PFSK-1 (cell line): ENCODE results near the gene PLEKHM2.

Experiments
- FOXP2 ChIP-seq: optimal IDR thresholded peaks from 2 replicates; pipeline ENCODE3; 2011; ENCODE audit warnings: borderline replicate concordance, control low read depth, inconsistent platforms; ENCODE audit not compliant: insufficient read depth; ENCODE audit errors: extremely low read length, extremely low read depth
- POLR2AphosphoS5 ChIP-seq: IDR thresholded peaks from 2 replicates; pipeline ENCODE4 v1.6.1; 2012; ENCODE audit warnings: low read depth, mild to moderate bottlenecking, control low read depth, low read length, moderate library complexity
- REST ChIP-seq, 2 experiments: IDR thresholded peaks; 2 replicates each; pipeline versions ENCODE4 v1.6.1 to v1.8.0; 2011 to 2012; ENCODE audit warnings: low read depth in 2 of 2, low read length in 2 of 2, control low read depth in 1 of 2, inconsistent platforms in 1 of 2, mild to moderate bottlenecking in 1 of 2, moderate library complexity in 1 of 2; ENCODE audit not compliant: insufficient read depth in 1 of 2
- SIN3A ChIP-seq: IDR thresholded peaks from 2 replicates; pipeline ENCODE4 v1.6.1; 2012; ENCODE audit warnings: mild to moderate bottlenecking, low read length, moderate library complexity, borderline replicate concordance; ENCODE audit not compliant: insufficient read depth
- TAF1 ChIP-seq: IDR thresholded peaks from 2 replicates; pipeline ENCODE4 v1.6.1; 2012; ENCODE audit warnings: low read length, control low read depth, borderline replicate concordance; ENCODE audit not compliant: insufficient read depth

The PLEKHM2 gene

DNA sequence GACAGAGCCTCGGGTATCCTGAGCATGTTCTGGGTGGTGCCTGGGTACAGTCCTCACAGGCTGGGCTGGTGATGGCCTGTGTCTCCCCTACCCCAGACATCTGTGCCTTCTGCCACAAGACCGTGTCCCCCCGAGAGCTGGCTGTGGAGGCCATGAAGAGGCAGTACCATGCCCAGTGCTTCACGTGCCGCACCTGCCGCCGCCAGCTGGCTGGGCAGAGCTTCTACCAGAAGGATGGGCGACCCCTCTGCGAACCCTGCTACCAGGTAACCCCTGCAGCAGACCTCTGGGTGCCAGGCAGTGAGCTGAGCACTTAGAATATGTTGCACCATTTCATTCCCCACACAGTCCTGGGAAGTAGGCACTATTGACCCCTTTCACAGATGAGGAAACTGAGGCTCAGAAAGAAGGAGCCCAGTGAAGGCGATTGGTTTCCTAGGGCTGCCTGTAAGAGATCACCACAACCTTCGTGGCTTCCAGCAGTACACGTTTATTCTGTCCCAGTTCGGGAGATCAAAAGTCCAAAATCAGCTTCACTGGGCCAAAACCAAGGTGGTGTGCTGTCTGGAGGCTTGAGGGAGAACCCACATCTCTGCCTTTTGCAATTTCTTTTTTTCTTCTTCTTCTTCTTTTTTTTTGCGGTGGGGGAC, 86.3 kb downstream of the PLEKHM2 start:
- no peak for TF ChIP-seq POLR2AphosphoS5
- TF ChIP-seq FOXP2, result no peak
- TF ChIP-seq SIN3A, result no peak
- no peak for TF ChIP-seq TAF1
- no peak for TF ChIP-seq REST (IDR thresholded peaks at IDR 0.05; ENCODE audit: insufficient read depth in 1 of 2, low read depth in 2 of 2, low read length in 2 of 2)

DNA sequence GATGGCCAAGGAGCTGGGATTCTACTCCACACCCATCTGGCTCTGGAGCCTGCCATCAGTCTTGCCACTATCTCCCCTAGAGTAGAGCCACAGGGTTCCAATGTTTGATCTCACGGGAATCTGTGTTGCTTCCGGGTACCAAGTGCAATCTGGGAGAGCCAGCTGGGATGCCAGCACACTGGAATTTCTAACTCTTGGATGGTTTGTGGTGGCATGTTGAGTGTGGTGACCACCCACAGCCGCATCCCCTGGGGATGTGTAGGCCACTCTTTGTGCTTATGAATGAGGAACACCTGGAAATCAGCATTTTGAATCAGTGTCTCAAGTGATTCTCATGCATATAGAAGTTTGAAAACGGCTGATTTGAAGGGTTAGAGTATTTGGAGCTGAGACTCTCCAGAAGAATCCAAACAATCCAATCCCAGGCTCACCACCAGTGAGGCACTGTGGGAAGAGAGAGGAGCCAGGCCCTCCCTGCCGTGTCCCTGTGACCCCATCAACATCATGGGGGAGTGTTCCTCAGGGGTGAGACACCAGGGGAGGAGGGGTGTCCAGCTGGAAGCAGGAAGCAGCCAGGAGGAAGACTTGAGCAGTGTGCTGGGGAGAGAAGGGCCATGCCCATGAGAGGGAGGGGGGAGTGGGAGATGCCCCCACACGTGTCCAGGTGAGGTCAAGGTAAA, 87.9 kb downstream of the PLEKHM2 start:
- no peak for TF ChIP-seq SIN3A
- no peak for TF ChIP-seq REST (IDR thresholded peaks at IDR 0.05; ENCODE audit: insufficient read depth in 1 of 2, low read depth in 2 of 2, low read length in 2 of 2)
- no peak for TF ChIP-seq POLR2AphosphoS5
- no peak for TF ChIP-seq FOXP2
- no peak for TF ChIP-seq TAF1

DNA sequence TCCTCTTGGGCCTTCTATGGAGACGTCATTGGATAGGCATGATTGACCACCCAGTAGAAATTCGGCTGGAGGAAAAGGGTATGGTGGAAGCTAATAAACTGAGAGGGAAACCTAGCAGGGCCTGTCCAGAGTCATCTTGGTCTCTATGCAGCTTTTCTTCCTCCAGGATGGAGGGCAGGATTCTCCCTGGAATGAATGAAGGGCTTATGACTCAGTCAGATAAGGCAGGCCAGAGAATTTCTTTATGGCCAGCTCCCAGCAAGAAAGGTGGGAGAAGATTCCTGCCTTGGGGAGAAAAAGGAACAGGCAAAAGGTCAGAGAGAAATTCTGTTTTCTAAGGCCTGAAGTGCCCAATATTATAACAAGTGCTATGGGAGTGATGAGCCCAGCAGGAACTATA, 91.6 kb downstream of the PLEKHM2 start:
- TF ChIP-seq POLR2AphosphoS5 (no peak), FOXP2 (no peak), REST (IDR thresholded peaks at IDR 0.05; ENCODE audit: insufficient read depth in 1 of 2, low read depth in 2 of 2, low read length in 2 of 2) (no peak), TAF1 (no peak), SIN3A (no peak)

DNA sequence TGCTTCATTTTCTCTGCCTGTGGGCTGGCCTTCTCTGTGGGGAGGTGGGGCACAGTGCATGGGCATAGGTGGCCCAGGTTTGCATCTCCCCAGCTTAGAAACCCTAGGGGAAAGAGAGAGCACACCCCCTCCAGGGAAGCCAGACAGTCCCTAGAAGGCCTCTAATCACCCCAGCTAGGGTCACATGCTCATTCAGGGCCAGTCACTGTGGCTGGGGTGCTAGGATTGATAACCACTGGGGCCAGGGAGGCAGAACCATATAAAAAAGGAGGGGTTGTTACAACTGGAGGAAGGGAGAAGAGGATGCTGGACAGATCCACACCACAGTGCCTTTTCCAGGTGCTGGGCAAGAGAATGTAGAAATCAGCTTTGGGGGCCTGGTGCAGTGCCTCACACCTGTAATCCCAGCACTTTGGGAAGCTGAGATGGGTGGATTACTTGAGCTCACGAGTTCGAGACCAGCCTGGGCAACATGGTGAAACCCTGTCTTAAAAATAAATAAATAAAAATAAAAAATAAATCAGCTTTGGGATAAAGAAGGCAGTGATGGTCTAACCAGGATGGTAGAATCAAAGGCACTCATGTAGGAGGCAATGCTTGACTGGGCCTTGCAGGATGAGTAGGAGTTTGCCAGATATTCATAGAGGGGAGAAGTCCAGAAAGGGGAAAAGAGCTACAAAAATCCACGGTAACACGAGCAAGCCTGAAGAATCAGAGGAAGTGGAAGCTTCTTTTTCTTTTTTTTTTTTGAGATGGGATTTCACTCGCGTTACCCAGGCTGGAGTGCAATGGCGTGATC, 94.0 kb downstream of the PLEKHM2 start:
- TF ChIP-seq POLR2AphosphoS5 (no peak), REST (IDR thresholded peaks at IDR 0.05; ENCODE audit: insufficient read depth in 1 of 2, low read depth in 2 of 2, low read length in 2 of 2) (no peak), SIN3A (no peak), TAF1 (no peak), FOXP2 (no peak)
